ENCODE data around the gene CCDC201.
"Not testable (repeated sequence)": the region's sequence is repeated elsewhere in the genome, so short reads cannot be mapped to it uniquely, and the experiment has no call there.

The CCDC201 gene

DNA sequence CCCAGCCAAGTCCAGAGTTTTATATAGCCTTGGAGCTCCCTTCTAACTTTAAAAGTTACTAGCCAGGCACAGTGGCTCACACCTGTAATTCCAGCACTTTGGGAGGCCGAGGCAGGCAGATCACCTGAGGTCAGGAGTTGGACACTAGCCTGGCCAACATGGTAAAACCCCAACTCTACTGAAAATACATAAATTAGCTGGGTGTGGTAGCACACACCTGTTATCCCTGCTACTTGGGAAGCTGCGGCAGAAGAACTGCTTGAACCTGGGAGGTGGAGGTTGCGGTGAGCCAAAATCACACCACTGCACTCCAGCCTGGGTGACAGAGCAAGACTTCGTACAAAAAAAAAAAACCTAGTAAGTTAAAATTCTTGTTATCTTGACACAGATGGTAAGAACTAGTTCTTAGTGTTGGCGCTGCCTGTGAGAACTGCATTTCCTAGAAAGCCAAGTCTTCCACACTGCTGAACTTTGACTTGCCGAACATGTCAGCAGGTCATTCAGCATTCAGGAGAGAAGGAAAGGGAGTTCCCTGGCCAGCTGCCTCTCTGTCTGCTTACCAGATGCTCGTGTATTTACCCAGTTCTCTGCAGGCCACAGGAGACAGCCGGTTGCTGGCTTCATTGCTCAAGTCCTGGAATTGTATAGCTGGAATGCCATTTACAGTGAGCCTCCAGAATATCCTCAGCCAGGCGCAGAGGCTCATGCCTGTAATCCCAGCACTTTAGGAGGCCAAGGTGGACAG, 40.3 kb downstream of the CCDC201 start:
- not testable (repeated sequence) for H3K27me3 Mint-ChIP-seq (ENCODE audit: low read depth, poor library complexity); H3K4me1 Mint-ChIP-seq; H3K4me3 Mint-ChIP-seq; H3K36me3 Mint-ChIP-seq (ENCODE audit: low read depth); H3K27ac Mint-ChIP-seq; DNase-seq; H3K9me3 Mint-ChIP-seq

DNA sequence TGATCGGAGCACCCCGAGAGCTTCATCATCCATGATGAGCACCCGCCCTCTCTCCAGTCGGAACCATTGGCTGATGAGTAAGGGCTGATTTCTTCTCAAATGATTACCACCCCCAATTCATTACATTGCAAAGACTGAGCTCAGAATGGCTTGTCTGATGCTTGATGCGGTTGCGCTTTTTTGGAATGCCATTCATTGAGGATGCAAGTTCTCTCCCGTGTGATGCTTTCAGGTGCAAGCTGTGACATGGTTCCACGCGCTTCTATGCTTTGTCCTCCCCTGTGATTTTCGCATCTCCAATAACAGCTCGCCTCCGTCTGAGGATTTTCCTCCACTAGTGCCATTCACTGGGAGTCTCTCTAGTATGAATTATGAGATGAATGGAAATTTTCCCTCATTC, 43.0 kb downstream of the CCDC201 start:
- H3K4me3 Mint-ChIP-seq; DNase-seq; H3K9me3 Mint-ChIP-seq; H3K36me3 Mint-ChIP-seq (ENCODE audit: low read depth); H3K27me3 Mint-ChIP-seq (ENCODE audit: low read depth, poor library complexity); H3K4me1 Mint-ChIP-seq; H3K27ac Mint-ChIP-seq: not testable (repeated sequence)

DNA sequence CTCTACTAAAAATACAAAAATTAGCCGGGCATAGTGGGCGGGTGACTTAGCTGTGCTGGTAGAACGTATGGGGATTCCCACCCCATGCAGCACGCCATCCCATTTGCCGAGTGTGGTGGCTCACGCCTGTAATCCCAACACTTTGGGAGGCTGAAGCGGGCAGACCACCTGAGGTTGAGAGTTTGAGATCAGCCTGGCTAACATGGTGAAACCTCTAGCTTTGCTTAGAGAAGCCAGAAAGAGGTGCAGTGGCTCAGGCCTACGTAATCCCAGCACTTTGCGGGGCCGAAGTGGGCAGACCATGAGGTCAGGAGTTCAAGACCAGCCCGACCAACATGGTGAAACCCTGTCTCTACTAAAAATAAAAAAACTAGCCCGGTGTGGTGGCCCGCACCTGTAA, 45.2 kb downstream of the CCDC201 start:
- not testable (repeated sequence) for H3K27me3 Mint-ChIP-seq (ENCODE audit: low read depth, poor library complexity); H3K27ac Mint-ChIP-seq; H3K4me1 Mint-ChIP-seq; DNase-seq; H3K36me3 Mint-ChIP-seq (ENCODE audit: low read depth); H3K9me3 Mint-ChIP-seq; H3K4me3 Mint-ChIP-seq

DNA sequence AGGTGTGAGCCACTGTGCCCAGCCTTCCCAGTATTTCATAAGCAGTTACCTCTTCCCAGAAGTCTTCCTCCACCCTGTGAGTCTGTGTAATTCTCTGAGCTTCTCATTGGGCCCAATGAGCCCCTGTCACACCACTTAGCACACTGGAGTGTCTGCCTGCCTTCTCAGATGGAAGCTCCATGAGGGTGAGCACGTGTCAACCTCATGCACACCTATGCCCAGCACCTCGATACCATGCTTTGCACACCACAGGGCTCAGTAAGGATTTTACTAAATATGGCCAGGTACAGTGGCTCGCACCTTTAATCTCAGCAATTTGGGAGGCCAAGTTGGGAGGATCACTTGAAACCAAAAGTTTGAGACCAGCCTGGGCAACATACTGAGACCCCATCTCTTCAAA, 46.3 kb downstream of the CCDC201 start:
- H3K27ac Mint-ChIP-seq; H3K9me3 Mint-ChIP-seq; H3K4me1 Mint-ChIP-seq; H3K4me3 Mint-ChIP-seq; H3K36me3 Mint-ChIP-seq (ENCODE audit: low read depth); DNase-seq; H3K27me3 Mint-ChIP-seq (ENCODE audit: low read depth, poor library complexity): not testable (repeated sequence)

DNA sequence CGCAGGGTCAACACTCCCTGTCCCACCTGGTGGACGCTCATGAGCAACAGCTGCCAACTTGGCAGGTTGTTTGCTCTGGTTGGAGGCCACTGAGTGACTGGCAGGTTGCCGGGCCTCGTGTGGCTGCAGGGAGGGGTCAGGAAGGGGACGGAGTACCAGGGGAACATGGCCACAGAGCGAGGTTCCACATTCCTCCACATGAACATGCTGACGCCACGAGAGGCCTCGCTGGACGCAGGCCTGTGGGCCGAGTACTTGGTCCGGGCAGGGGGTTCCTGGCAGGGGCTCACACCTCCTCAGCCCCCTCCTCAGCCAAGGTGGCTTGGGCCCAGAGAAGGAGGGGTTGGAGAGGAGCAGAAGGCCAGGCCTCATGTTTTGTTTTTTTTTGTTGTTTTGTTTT, 54.1 kb downstream of the CCDC201 start:
- H3K9me3 Mint-ChIP-seq; H3K36me3 Mint-ChIP-seq (ENCODE audit: low read depth): not testable (repeated sequence)

DNA sequence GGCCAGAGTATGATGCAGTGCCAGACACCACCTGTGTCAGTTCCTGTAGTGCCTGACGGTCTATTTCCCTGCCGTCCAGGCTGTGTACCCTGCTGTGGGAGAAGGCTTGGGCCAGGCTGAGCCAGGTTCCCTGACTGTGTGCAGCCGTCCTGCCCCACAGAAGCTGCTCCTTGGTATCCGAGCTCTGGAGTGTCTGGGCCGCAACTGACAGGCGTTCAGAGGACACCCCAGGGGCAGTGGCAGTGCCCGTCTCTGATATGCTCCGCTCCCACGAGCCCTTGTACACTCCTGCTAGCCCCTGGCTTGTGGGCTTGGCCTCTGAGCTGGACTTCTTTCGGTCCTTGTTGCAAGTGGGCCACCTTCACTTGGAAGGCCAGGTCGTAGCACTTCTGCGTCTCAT, 55.0 kb downstream of the CCDC201 start:
- not testable (repeated sequence) for H3K4me3 Mint-ChIP-seq; H3K36me3 Mint-ChIP-seq (ENCODE audit: low read depth); H3K27me3 Mint-ChIP-seq (ENCODE audit: low read depth, poor library complexity); DNase-seq; H3K27ac Mint-ChIP-seq; H3K4me1 Mint-ChIP-seq; H3K9me3 Mint-ChIP-seq

More for the DNA sequence above, 54.1 kb downstream of the CCDC201 start:
- not testable (repeated sequence) for DNase-seq; H3K4me3 Mint-ChIP-seq; H3K27me3 Mint-ChIP-seq (ENCODE audit: low read depth, poor library complexity); H3K4me1 Mint-ChIP-seq; H3K27ac Mint-ChIP-seq

DNA sequence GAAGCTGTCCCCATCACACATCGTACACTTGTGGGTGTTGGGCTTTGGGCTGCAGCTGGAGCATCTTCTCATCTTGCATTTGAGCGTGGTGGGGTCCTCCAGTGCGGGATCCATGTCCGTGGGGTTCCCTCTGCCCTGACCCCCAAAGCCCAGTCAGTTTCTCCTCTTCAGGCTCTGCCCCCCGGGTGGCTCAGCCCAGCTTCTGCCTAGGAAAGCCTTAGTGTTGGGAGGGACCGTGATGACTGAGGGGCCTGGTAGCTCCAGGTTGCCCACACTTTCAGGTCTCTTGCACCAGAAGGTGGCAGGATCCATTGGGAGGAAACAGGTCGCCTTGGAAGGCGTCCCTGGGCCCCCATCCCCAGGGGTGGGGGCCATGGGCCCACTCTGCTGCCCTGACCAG, 55.9 kb downstream of the CCDC201 start:
- not testable (repeated sequence) for H3K27me3 Mint-ChIP-seq (ENCODE audit: low read depth, poor library complexity); H3K4me3 Mint-ChIP-seq; H3K27ac Mint-ChIP-seq; H3K36me3 Mint-ChIP-seq (ENCODE audit: low read depth); DNase-seq; H3K9me3 Mint-ChIP-seq; H3K4me1 Mint-ChIP-seq

DNA sequence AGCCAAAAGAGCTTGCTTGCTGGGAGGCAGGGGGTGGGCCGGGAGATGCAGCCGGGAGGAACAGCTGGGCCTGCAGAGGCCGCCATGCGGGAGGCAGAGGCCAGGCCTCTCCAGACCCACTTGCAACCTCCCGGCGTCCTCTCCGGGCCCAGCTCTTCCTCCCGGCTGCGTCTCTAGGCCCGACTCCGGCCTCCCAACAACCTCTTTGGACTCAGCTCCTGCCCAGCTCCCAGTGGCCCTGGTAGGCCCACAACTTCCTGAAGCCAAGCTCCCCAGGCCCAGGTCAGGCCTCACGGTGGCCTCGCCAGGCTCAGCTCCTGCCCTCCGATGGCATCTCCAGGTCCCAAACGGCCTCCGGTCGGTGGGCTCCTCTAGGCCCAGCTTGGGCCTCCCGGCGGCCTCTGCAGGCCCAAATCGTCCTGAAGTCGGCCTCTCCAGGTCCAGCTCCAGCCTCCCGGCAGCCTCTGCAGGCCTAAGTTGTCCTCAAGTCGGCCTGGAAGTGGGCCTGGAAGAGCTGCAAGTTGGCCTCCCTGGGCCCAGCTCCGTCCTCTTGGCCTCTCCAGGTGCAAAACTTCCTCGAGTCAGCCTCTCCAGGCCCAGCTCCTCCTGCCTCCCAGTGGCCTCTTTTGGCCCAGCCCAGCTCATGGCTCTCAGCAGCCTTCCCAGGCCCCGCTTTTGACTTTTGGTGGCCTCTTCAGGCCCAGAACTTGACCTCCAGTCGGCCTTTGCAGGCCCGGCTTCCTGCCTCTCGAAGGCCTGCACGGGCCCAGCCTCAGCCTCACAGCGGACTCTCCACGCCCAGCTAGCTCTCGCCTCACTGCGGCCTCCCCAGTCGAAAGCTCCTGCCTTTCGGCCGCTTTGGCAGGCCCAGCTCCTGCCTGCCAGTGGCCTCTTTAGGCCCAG, 58.4 kb downstream of the CCDC201 start:
- not testable (repeated sequence) for DNase-seq; H3K9me3 Mint-ChIP-seq; H3K27me3 Mint-ChIP-seq (ENCODE audit: low read depth, poor library complexity); H3K4me3 Mint-ChIP-seq; H3K36me3 Mint-ChIP-seq (ENCODE audit: low read depth); H3K4me1 Mint-ChIP-seq
- H3K27ac Mint-ChIP-seq, result peak overlapping the region; percentile 85

DNA sequence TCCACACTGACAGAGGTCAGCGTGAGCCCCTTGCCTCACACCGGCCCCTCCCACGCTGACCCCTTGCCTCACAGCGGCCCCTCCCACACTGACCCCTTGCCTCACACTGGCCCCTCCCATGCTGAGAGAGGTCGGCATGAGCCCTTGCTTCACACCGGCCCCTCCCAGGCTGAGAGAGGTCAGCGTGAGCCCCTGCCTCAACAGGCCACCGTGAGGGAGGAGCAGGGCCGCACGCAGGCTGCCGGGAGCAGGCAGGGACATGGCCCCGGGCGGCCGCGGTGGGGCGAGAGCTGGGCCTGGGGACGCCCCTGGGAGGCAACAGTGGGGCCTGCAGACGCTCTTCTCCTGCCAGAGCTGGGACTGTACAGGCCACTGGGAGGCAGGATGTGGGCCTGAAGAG, 59.1 kb downstream of the CCDC201 start:
- H3K36me3 Mint-ChIP-seq (ENCODE audit: low read depth); DNase-seq; H3K9me3 Mint-ChIP-seq; H3K4me1 Mint-ChIP-seq; H3K27me3 Mint-ChIP-seq (ENCODE audit: low read depth, poor library complexity); H3K4me3 Mint-ChIP-seq; H3K27ac Mint-ChIP-seq: not testable (repeated sequence)

DNA sequence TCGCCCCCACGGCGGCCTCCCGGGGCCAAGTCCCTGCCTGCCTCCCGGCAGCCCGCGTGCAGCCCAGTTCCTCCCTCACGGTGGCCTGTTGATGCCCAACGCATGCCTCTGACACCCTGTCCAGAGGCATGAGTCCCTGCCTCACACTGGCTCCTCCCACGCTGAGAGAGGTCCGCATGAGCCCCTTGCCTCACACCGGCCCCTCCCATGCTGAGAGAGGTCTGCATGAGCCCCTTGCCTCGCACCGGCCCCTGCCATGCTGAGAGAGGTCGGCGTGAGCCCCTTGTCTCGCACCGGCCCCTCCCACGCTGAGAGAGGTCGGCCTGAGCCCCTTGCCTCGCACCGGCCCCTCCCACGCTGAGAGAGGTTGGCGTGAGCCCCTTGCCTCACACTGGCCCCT, 59.9 kb downstream of the CCDC201 start:
- TF ChIP-seq, protein P1, sequence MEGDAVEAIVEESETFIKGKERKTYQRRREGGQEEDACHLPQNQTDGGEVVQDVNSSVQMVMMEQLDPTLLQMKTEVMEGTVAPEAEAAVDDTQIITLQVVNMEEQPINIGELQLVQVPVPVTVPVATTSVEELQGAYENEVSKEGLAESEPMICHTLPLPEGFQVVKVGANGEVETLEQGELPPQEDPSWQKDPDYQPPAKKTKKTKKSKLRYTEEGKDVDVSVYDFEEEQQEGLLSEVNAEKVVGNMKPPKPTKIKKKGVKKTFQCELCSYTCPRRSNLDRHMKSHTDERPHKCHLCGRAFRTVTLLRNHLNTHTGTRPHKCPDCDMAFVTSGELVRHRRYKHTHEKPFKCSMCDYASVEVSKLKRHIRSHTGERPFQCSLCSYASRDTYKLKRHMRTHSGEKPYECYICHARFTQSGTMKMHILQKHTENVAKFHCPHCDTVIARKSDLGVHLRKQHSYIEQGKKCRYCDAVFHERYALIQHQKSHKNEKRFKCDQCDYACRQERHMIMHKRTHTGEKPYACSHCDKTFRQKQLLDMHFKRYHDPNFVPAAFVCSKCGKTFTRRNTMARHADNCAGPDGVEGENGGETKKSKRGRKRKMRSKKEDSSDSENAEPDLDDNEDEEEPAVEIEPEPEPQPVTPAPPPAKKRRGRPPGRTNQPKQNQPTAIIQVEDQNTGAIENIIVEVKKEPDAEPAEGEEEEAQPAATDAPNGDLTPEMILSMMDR (IDR thresholded peaks at IDR 0.05), result no peak
- H3K4me1 Mint-ChIP-seq, result no peaks in the 10 kb centered on the region
- no peak overlapping the region for H3K4me3 Mint-ChIP-seq
- no peaks in the 10 kb centered on the region for H3K27me3 Mint-ChIP-seq (ENCODE audit: low read depth, poor library complexity)
- peaks cover 6% of the 10 kb centered on the region for H3K36me3 Mint-ChIP-seq (ENCODE audit: low read depth)
- no peaks in the 10 kb centered on the region for H3K9me3 Mint-ChIP-seq
- no peak overlapping the region for H3K27ac Mint-ChIP-seq
- DNase-seq, result no peak

DNA sequence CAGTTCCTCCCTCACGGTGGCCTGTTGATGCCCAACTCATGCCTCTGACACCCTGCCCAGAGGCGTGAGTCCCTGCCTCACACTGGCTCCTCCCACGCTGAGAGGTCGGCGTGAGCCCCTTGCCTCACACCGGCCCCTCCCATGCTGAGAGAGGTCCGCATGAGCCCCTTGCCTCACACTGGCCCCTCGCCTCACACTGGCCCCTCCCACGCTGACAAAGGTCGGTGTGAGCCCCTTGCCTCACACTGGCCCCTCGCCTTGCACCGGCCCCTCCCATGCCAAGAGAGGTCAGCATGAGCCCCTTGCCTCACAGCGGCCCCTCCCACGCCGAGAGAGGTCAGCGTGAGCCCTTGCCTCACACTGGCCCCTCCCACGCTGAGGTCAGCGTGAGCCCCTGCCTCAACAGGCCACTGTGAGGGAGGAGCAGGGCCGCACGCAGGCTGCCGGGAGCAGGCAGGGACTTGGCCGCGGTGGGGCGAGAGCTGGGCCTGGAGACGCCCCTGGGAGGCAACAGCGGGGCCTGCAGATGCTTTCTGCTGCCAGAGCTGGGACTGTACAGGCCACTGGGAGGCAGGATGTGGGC, 61.1 kb downstream of the CCDC201 start:
- not testable (repeated sequence) for H3K4me1 Mint-ChIP-seq; H3K27ac Mint-ChIP-seq; H3K27me3 Mint-ChIP-seq (ENCODE audit: low read depth, poor library complexity); H3K36me3 Mint-ChIP-seq (ENCODE audit: low read depth); H3K9me3 Mint-ChIP-seq; H3K4me3 Mint-ChIP-seq
- DNase-seq, result peak; percentile 7

DNA sequence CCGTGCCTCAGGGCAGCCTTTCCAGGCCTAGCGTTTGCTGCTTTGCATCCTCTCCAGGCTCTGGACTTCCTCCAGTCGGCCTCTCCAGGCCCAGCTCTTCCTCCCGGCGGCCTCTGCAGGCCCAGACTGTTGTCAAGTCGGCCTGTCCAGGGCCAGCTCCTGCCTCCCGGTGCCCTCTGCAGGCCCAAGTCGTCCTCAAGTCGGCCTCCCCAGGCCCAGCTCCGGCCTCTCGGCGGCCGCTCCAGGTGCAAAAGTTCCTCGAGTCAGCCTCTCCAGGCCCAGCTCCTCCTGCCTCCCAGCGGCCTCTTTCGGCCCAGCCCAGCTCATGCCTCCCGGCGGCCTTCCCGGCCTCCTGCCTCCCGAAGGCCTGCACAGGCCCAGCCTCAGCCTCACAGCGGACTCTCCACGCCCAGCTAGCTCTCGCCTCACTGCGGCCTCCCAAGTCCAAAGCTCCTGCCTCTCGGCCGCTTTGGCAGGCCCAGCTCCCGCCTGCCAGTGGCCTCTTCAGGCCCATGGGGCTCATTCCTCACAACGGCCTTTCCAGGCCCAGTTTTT, 62.4 kb downstream of the CCDC201 start:
- not testable (repeated sequence) for H3K4me1 Mint-ChIP-seq

More for the DNA sequence above, 62.4 kb downstream of the CCDC201 start:
- H3K9me3 Mint-ChIP-seq; DNase-seq; H3K36me3 Mint-ChIP-seq (ENCODE audit: low read depth); H3K4me3 Mint-ChIP-seq; H3K27ac Mint-ChIP-seq; H3K27me3 Mint-ChIP-seq (ENCODE audit: low read depth, poor library complexity): not testable (repeated sequence)
